Iris pigment epithelial cell (primary cell): Measurements from ENCODE around the gene RBM17.
A peak's percentile ranks its signal among the peaks of the same experiment; 100 is the strongest.
"Not testable (repeated sequence)": the region's sequence is repeated elsewhere in the genome, so short reads cannot be mapped to it uniquely, and the experiment has no call there.

Source experiments
- DNase-seq: peaks from one replicate; pipeline ENCODE4 v3.0.0-alpha.2; 2011; ENCODE audit warnings: low read depth

Gene RBM17

GRCh38 chr10:6088721-6089333 lies at the start of gene RBM17:
TSS of gene RBM17 (plus strand) at chr10:6089034. CDS start at chr10:6097066, 8,032 bp downstream.
- peak; percentile 97 for DNase-seq

- DNase-seq, result no peak
Measured at GRCh38 chr10:6039711-6040110, 49.1 kb upstream of the RBM17 start.

- DNase-seq, result no peak
Measured at GRCh38 chr10:6040205-6040604, 48.6 kb upstream of the RBM17 start.

- not testable (repeated sequence) for DNase-seq
Measured at GRCh38 chr10:6043377-6043776, 45.5 kb upstream of the RBM17 start.

GRCh38 chr10:6044060-6044459 lies 44.8 kb upstream of the RBM17 start:
- DNase-seq, result no peak

- no peak for DNase-seq
Measured at GRCh38 chr10:6044751-6045313, 44.0 kb upstream of the RBM17 start.

GRCh38 chr10:6045314-6045848 lies 43.5 kb upstream of the RBM17 start:
- no peak for DNase-seq

- DNase-seq, result no peak
Measured at GRCh38 chr10:6045878-6046772, 42.7 kb upstream of the RBM17 start.

- no peak for DNase-seq
Measured at GRCh38 chr10:6046773-6047611, 41.8 kb upstream of the RBM17 start.

GRCh38 chr10:6047847-6048246 lies 41.0 kb upstream of the RBM17 start:
- no peak for DNase-seq

GRCh38 chr10:6048281-6049030 lies 40.4 kb upstream of the RBM17 start:
- DNase-seq, result no peak

GRCh38 chr10:6049031-6049400 lies 39.8 kb upstream of the RBM17 start:
- no peak for DNase-seq

GRCh38 chr10:6050801-6051445 lies 37.9 kb upstream of the RBM17 start:
- peak; percentile 43 for DNase-seq

GRCh38 chr10:6052247-6053221 lies 36.3 kb upstream of the RBM17 start:
- no peak for DNase-seq

- no peak for DNase-seq
Measured at GRCh38 chr10:6053303-6053702, 35.5 kb upstream of the RBM17 start.

- DNase-seq, result no peak
Measured at GRCh38 chr10:6053816-6054631, 34.8 kb upstream of the RBM17 start.

- DNase-seq, result no peak
Measured at GRCh38 chr10:6054884-6055283, 34.0 kb upstream of the RBM17 start.

- no peak for DNase-seq
Measured at GRCh38 chr10:6055929-6056328, 32.9 kb upstream of the RBM17 start.
